ENCODE measurements around the gene PARVB.
"Not testable (repeated sequence)": the region's sequence is repeated elsewhere in the genome, so short reads cannot be mapped to it uniquely, and the experiment has no call there.

Gene PARVB

DNA sequence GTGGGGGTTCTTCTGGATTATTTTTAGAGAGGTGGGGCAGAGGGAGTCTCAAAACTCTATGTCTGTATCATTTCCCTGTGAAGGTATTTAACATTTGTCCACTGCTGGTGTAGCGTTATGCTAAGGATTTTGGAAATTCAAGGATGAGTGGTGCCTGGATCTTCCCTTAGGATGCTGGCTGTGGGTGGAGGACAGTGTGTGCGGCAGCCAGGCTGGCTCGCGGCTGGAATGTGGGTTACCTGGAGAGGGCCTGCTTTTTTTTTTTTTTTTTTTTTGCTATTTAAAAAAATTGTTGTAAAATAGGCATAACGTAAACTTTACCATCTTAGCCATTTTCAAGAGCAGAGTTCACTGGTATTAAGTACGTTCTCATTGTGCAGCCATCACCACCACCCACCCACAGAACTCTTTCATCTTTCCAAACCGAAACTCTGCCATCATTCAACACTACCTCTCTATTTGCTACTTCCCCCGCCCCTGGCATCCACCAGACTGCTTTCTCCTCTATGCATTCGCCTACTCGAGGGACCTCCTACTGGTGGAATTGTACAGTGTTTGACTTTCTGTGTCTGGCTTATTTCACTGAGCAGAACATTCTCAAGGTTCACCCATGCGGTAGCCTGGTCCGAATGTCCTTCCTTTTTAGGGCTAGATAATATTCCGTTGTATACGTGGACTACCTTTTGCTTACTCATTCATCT is 67.1 kb downstream of the PARVB start:
- DNase-seq = no peak

DNA sequence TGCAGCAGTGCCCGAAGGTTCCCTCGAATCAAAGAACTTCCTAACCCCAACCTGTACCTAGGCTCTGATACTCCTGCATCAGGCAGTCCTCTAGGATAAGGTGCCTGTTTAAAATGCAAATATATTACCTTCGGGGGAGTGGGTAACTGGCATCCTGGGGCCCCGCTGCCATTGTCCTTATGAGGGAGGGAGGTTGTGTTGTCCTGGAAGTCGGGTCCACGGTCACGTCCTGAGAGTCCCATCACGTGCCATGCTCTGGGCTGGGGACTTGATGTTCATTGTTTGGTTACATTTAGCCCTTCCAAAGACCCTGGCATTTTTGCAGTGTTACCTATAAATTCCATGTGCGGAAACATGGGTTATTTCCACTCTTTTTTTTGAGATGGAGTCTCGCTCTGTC is 67.6 kb downstream of the PARVB start:
- DNase-seq = no peak

DNA sequence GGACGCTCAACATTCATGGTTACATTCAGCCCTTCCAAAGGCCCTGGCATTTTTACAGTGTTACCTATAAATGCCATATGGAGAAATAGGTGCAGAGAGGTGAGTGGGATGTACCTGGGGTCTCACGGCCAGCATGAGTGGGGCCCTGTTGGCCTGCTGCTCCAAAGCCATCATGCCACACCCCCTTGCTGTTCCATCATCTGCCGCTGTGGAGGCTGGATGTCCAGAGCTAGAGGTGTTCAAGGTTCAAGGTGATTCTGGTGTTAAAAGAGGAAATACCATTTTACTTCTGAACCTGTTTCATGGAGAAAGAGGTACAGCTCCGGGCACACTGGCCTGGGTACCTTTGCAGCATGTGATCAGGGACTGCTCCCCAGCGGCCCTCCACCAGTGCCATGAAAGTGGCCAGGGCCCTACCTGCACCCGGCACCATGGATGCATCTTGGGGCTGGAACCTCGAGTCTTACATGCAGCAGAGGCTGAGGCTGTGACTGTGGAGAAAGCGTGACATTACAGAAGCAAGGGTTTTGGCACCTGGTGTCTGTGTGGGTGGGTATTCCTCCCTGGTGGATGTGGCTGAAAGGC is 68.6 kb downstream of the PARVB start:
- no peak for DNase-seq

DNA sequence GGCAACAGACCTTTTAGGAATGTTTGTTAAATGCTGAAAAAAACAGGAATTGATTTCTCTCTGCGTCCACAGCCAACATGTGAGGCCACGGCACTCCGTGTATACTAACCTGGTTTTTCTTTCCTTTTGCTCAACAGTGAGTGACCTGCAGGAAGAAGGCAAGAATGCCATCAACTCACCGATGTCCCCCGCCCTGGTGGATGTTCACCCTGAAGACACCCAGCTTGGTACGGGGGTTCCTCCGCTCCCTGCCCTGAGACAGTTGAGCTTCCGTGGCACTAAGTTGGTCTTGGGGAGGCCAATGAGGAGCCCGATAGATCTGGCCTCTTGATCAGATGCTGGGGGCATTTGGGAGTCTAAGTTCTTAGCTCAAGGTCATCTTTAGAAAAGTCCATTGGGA is 69.7 kb downstream of the PARVB start:
- DNase-seq = no peak

DNA sequence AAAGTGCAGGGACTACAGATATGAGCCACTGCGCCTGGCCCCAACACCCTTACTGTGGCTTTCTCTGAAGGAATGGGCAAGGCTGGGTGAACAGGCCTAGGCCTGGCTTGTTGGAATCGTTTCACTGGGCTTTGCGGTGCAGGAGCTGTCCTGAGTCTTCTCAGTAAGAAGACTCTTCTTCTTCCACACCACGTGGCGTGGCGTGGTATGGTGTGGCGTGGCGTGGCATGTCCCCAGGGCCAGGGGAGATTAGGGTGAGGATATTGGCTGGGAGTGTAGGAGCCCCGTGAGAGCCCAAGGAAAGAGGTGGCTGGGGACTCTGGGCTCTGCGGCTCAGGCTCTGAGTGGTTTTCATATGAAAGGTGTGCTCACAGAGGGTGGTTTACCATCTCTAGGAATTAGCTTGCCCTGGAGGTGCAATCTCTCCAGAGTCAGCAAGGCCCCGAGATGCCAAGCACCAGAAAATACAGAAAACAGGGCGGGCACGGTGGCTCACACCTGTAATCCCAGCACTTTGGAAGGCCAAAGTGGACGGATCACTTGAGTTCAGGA is 70.7 kb downstream of the PARVB start:
- no peak for DNase-seq

DNA sequence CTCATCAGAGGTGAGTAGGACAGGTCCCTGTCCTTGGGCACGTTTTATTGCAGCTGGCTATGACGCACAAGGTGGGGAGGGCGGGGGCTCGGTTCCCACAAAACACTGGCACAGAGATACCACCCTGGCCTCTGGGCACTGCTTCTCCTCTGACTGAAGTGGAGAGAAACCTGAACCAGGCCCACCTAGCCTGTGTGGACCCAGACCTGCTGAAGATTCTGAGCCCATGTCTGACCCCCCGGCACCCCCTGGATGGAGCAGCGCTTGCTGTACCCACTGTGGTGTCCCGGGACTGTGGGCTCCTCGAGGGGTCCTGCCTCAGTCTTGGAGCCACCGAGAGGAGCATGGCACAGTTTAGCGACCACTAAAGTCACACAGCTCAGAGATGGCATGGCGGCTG is 72.6 kb downstream of the PARVB start:
- no peak for DNase-seq

DNA sequence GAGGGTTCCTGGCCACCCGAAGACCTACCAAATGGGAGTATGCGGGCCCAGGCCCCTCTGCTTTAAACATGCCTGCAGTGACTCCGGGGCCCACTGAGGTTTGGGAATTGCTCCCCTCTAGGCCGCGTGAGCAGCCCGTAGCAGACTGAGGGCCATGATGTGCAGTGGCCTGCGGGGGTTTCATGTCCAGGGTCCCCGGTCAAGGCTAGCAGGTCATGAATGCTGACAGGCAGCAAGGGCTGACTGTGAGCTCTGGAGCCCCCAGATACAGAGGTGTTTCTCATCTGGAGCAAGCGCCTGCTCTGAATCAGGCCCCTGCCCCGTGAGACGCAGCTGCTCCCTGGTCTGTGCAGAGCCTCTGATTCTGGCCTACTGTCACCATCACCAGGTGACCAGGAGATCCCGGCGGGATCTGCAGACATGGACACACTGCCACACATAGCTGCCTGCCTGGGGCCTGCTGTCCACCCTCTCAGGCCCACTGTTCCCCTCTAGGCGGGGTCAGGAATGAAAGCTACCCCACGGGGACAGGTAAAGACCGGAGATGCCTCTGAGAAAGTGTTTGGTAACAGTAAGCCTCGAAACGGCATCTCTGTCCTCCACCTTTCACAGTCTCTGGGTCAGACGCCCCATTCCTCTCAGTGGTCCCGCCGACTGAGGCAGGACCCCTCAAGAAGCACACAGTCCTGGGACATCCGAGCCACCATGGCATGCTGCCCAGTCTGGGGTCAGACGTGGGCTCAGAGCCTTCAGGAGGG is 73.3 kb downstream of the PARVB start:
- no peak for DNase-seq

DNA sequence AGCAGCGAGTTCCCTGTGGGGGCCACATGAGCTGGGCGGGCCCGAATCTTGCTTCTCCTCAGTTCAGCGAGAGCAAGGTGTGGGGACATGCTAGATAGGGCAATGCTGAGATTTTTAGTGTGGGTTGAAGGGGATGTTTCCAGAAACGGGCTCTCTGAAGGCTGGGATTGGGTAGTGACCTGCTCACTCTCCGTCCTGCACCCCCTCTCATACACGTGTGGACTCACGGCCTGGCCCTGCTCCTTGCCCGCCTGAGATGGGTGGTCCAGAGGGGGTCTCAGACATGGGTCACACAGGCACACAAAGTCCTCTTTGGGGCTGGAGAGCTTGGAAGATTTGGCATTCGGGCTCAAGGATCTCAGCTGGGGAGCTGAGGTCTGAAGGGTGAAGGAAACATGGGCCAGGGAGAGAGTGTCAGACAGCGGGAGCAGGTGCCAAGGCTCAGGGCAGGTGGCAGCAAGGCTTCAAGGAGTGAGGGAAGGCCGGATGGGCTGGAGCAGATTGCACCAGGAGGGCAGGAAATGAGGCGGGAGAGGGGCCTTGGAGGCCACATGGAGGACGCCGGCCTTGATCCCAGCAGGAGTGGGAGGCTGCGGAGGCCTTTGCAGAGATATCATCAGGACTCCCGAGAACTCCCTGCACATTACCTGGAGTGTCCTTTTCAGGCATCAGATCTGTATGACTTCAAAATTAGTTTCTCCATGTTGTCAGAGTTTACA is 74.1 kb downstream of the PARVB start:
- DNase-seq = no peak

DNA sequence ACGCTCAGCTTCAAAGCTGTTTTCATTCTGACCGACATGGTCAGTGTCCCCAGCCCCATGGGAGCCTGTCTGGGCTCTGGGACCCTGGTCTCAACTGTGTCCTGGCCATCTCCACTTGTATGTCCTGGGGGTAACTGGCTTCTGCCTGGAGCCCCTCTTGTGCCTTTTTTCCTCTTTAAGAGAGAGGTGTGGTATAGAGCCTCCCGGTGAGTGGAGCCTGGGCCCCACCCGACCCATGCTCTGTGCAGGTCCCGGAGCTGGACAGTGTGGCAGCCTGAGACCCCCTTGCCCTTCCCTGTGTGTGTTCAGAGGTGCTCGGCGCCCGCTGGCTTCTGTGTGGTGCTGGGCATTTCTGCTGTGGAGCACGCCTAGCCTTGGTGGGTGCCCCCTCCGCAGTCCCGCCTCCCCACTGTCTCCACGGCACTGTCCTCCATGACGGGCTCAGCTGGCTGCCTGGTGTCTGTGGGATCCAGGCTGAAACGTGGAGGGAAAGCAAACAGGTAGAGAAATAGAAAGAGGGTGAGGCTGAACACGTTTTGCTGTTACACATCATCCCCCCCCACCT is 74.9 kb downstream of the PARVB start:
- DNase-seq = no peak

DNA sequence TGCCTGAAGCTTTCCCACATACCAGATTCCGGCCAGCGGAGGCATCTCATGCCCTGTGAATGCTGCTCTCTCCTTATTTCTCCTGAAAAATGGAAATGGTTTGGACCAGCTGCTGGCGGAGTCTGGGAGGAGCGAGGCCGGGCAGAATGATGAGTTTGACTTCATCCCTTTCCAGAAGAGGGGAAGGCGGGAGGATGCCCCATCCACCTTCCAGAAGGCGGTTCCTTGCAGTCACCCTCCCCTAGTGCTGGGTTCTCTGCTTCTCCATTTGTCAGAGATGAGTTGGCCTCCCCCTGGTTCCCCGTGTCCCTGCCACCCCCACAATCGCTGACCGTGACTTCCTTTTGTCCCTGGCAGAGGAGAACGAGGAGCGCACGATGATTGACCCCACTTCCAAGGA is 75.6 kb downstream of the PARVB start:
- no peak for DNase-seq

DNA sequence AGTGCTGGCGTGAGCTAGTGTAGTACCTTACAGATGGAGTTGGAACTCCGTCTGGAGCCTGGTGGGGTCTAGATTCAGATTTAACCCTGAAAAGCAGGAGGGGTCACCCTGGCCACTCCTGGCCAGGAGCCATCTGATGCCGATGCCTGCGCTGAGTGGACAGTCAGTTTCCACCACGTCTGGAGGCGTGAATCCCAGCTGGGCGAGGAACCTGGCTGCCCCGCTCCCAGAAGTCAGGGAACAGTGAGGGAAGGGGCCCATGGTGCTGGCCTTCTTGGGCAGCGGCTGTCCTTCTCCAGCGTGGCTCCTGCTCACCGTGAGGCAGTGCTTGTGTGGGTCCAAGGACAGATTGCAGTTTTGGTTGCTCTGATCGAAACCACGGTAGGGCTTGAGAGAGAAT is 76.3 kb downstream of the PARVB start:
- no peak for DNase-seq

DNA sequence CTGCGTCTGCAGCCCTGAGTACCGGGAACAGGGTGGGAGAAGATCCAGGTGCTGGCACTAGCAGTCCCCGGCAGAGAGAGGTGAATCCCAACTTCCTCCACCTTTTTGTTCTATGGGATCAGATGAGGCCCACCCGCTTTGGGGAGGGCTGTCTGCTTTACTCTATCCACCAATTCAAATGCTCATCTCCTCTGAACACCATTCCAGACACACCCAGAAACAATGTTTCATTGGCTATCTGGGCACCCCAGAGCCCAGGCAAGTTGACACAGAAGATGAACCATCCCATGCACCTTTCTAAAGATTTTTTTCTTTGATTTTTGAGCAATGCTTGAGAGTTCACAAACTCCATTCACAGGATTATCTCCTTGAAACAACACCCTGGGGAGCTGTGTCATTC is 78.0 kb downstream of the PARVB start:
- DNase-seq = no peak

DNA sequence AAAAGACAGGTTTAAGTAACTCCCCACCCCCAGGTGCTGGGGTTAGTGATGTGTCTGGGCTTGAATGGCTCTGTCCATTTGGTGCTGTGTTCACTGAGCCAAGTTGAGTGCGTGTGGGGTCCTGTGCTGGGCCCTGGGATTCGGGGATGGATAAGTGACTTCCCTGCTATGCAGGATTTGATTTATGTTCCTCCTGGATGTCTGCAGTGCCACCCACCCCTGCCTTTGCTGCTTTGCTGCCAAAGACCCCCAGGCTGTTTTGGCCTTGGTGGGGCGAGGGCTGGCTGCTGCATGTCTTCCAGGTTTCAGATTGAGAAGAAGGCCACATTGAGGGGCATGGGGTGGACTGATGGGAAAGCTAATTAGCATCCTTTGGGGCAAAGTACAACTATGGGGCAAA is 78.8 kb downstream of the PARVB start:
- no peak for DNase-seq

DNA sequence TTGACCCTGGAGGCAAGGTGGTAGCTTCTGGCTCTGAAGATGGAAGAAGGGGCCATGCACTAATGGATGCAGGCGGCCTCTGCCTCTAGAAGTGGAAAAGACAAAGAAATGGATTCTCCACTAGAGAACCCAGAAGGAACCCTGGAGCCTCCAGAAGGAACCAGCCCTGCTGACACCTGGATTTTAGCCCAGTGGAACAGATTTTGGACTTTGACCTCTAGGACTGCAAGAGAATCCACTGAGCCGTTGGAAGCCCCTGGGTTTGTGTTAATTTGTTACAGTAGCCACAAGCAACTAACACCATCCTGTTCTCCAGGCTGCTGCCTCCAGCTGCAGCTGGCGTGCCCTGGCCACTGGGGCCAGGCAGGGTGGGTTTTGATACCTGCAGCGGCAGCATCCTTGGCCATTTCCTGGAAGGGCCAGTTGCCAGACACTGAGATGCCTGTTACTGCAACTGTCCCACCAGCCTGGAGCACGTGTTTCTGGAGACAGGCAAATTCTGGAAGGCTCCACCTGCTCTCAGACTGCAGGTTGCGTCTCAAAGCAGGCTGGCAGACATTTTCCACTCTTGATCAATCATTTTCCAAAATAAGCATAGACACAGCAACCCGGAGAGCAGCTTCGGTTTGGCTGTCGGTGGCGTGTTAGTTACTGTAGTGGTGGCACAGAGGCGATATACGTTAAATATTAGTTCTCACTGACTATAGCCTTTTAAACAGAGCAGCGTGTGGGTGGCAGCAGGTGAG is 79.8 kb downstream of the PARVB start:
- DNase-seq = no peak

DNA sequence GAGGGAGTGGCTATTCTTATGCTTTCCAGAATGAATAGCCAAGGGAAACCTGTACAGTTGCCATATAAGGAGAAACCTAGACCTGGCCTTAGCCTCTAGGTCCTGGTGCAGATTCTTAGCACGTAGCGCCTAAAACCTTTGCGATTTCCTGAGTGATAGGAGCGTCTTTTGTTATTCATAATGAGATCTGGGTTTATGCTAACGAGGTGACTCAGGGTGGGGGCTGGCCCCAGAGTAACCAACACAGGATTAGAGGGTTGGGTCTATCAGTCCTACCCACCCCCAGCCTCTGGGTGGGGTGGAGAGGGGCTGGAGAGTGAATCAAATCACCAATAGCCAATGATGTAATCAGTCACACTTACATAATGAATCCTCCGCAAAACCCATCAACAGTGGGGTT is 83.2 kb downstream of the PARVB start:
- DNase-seq = no peak

DNA sequence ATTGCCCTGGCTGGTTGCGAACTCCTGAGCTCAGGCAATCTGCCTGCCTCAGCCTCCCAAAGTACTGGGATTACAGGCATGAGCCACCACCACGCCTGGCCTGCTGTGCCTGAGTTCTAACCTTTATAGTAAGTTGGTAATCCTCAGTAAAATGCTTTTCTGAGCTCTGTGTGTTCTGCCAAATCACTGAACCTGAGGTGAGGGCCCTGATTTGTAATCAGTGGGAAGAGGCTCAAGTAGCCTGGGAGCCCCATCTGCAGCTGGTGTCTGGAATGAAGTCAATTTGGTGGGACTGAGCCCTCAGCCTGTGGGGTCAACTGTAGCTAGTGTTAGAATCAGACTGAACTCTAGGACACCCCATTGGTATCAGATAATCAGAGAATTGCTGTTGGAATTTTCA is 84.0 kb downstream of the PARVB start:
- DNase-seq = no peak

DNA sequence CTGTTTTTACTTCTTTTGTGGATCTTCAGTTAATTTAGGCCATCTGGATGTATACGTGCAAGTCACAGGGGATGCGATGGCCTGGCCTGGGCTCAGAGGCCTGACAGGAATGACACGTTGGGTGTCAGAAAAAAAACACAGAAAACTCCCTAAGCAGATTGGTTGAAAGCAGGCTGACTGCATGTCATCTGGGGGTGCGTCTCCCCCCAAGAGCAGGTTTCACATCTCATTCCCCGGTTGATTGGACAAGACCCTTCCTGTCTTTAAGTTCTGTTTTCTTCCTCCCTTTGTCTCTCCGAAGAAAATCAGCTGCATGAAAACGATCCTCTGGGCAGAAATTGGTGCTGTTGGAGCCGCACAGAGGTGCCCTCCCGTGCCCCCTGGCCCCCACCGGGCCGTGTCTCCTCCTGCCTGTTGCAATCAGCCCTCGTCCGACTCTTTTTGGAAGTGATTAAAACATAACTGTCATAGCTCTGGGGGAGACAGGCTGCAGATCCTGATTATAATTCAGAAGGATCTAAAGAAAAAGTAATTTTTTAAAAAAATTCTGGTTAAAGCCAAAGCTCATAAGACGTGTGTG is 84.8 kb downstream of the PARVB start:
- no peak for DNase-seq

DNA sequence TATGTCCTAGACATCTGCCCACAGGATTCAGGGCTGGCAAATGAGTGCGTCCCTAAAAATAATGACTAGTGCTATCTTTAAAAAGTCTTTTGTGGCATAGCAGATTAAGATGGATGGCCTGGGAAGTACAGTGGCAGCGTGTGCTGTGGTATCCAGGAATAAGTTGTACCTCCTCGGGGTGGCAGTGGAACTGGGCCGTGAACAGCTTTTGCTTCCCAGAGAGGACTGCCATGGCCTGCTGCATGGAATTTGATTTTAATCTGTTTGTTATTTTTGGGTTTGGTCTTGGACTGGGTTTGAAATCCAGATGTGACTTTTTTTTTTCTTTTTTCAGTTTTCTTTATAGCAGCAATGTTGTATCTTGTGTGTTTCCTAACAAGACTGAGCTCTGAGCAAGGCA is 85.3 kb downstream of the PARVB start:
- DNase-seq = no peak

DNA sequence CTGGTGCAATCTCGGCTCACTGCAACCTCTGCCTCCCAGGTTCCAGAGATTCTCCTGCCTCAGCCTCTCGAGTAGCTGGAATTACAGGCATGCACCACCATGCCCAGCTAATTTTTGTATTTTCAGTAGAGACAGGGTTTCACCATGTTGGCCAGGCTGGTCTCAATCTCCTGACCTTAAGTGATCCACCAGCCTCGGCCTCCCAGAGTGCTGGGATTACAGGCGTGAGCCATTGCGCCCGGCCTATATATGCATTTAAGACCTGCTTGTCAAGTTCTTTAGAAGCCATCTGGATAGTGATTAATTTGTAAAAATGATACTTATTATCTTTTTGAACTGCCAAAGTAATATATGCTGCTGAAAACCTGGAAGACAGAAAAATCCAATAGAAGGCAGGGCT is 86.6 kb downstream of the PARVB start:
- not testable (repeated sequence) for DNase-seq

DNA sequence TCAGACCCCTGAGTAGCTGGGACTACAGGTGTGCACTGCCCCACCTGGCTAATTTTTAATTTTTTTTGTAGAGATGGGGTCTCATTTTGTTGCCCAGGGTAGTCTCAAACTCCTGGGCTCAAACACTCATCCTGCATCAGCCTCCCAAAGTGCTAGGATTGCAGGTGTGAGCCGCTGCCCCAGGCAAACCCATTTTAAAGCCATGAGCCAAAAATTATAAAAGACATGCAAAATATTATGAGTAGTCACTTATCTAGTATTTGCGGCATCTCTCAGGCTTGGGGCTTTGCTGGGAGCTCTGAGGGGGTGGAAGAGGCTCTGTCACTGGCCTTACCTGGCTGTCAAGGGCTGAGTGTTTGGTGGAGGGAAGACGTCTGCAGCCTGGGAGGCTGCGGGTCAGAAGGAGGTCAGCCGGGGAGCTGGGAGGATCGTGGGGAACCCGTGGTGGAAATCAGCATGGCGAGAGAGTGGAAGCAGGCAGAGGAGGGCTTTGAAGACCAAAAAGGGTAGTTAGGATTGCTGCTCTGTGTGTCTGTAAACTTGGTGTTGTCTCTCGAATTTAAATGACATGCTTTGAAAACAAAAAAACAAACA is 87.6 kb downstream of the PARVB start:
- DNase-seq = no peak

DNA sequence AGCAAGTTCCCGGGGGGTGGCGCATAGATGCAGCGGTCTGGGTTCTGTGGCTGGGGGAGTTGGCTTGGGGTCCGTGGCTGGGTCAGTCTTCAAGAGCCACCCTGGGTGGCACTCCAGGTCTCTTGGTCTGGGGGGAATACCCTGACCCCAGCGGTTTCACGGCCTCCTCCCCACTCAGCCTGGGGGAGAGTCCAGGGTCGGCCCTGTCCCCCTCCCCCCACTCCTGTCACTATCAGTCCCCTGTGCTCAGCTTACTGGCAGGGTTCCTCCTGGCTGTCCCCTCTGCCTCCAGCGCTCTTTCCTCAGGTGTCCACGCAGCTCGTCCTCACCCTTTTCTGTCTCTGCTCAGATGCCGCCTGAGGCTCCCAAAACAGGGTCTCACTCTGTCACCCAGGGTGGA is 88.1 kb downstream of the PARVB start:
- no peak for DNase-seq

DNA sequence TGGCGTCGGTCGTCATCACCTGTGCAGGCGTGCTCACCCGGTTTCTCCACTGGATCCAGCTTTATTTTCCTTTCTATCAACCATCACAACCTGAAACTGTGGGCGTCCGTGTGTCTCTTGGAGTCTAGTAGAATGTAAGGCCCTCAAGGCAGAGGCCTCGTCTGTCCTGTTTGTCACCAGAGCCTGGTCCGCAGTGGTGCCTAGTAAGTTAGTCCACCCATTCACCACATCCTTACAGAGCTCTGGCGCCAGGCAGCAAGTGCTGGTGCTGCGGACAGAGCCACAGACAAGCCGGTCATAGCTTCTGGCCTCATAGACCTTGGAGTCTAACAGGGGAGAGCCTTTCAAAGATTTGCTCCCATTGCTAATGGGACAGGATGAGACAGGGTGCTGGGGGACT is 92.2 kb downstream of the PARVB start:
- no peak for DNase-seq

Measured in activated T-cell treated with anti-CD3 and anti-CD28 coated beads for 4 hours (primary cell).